CD14-positive monocyte (primary cell): Measurements from ENCODE around the gene EXD1. TPM values are rescaled to one million over a fixed set of nuclear protein-coding genes. Genes with fewer than 3 reads are reported as not detected.
"Not testable (repeated sequence)": the region's sequence is repeated elsewhere in the genome, so short reads cannot be mapped to it uniquely, and the experiment has no call there.

Source experiments
- DNase-seq, 3 donors: peaks; one replicate each; pipeline ENCODE4 v3.0.0-alpha.2; 2011 to 2022
- H2AFZ ChIP-seq: 2 replicates; pipeline ENCODE4 v1.6.0; 2012; ENCODE audit warnings: mild to moderate bottlenecking, low read depth, low read length, inconsistent platforms; ENCODE audit not compliant: insufficient read depth, poor library complexity, severe bottlenecking
- H3K27ac ChIP-seq, 2 donors: 1 replicate in 1 of 2; 2 replicates in 1 of 2; pipeline ENCODE4 v1.5.1; 2012 to 2013; ENCODE audit warnings: low read length in 2 of 2, control low read depth in 1 of 2, inconsistent platforms in 1 of 2, low read depth in 1 of 2, mild to moderate bottlenecking in 1 of 2
- H3K27me3 ChIP-seq, 2 donors: one replicate each; pipeline versions ENCODE4 v1.6.0 to v1.6.1; 2011 to 2013; ENCODE audit warnings: low read length in 2 of 2; ENCODE audit not compliant: control insufficient read depth in 2 of 2, insufficient read depth in 2 of 2
- H3K36me3 ChIP-seq, 2 donors: replicated peaks in 1 of 2; 1 replicate in 1 of 2; 2 replicates in 1 of 2; pipeline versions ENCODE4 v1.5.1 to v1.6.1; 2012 to 2013; ENCODE audit warnings: low read length in 2 of 2, control low read depth in 1 of 2, inconsistent platforms in 1 of 2, mild to moderate bottlenecking in 1 of 2; ENCODE audit not compliant: insufficient read depth in 2 of 2, control insufficient read depth in 1 of 2
- H3K4me1 ChIP-seq, 2 donors: 1 replicate in 1 of 2; 2 replicates in 1 of 2; pipeline versions ENCODE4 v1.5.1 to v1.6.1; 2012 to 2013; ENCODE audit warnings: low read length in 2 of 2, control low read depth in 1 of 2, inconsistent platforms in 1 of 2, mild to moderate bottlenecking in 1 of 2, moderate library complexity in 1 of 2; ENCODE audit not compliant: insufficient read depth in 2 of 2, control insufficient read depth in 1 of 2
- H3K4me2 ChIP-seq: replicated peaks from 2 replicates; pipeline ENCODE3; 2012; ENCODE audit warnings: low read length, moderate library complexity, mild to moderate bottlenecking; ENCODE audit not compliant: poor library complexity, severe bottlenecking; ENCODE audit errors: extremely low read depth
- H3K4me3 ChIP-seq, 3 experiments: fragments of 200-600 bp in 1 of 3; sonication (generic) in 1 of 3; replicated peaks in 1 of 3; 1 replicate in 2 of 3; 2 replicates in 1 of 3; pipeline ENCODE4 v1.5.1; 2011 to 2013; ENCODE audit warnings: low read length in 3 of 3, mild to moderate bottlenecking in 3 of 3, control low read depth in 2 of 3, low read depth in 2 of 3, inconsistent platforms in 1 of 3, moderate library complexity in 1 of 3
- H3K79me2 ChIP-seq: 2 replicates; pipeline ENCODE4 v1.6.0; 2012; ENCODE audit warnings: mild to moderate bottlenecking, control low read depth, inconsistent platforms, low read length, moderate library complexity; ENCODE audit not compliant: insufficient read depth
- H3K9ac ChIP-seq: 2 replicates; pipeline ENCODE4 v1.6.0; 2017; ENCODE audit warnings: low read length, mild to moderate bottlenecking; ENCODE audit not compliant: insufficient read depth, poor library complexity, severe bottlenecking
- H3K9me3 ChIP-seq, 2 donors: replicated peaks in 1 of 2; 1 replicate in 1 of 2; 2 replicates in 1 of 2; pipeline versions ENCODE4 v1.5.1 to v1.6.1; 2012 to 2013; ENCODE audit warnings: low read length in 2 of 2, control low read depth in 1 of 2; ENCODE audit not compliant: control insufficient read depth in 1 of 2, insufficient read depth in 1 of 2
- H4K20me1 ChIP-seq: 2 replicates; pipeline ENCODE4 v1.6.0; 2012; ENCODE audit warnings: mild to moderate bottlenecking, low read length, control low read depth, moderate library complexity; ENCODE audit not compliant: insufficient read depth
- H3K27ac Mint-ChIP-seq, 7 donors: one replicate each; pipeline ENCODE4 v1.8.0; 2020; ENCODE audit warnings: mild to moderate bottlenecking in 7 of 7, mixed read lengths in 7 of 7, moderate library complexity in 6 of 7, inconsistent platforms in 2 of 7
- H3K27me3 Mint-ChIP-seq, 3 donors: one replicate each; pipeline ENCODE4 v1.8.0; 2021 to 2022; ENCODE audit warnings: low read depth in 3 of 3, mild to moderate bottlenecking in 3 of 3, mixed read lengths in 3 of 3, moderate library complexity in 3 of 3, inconsistent platforms in 1 of 3
- H3K36me3 Mint-ChIP-seq, 2 donors: one replicate each; pipeline ENCODE4 v1.8.0; 2020; ENCODE audit warnings: mixed read lengths in 2 of 2, inconsistent platforms in 1 of 2, mild to moderate bottlenecking in 1 of 2
- H3K4me1 Mint-ChIP-seq: one replicate; pipeline ENCODE4 v1.8.0; 2020; ENCODE audit warnings: mild to moderate bottlenecking, mixed read lengths
- H3K4me3 Mint-ChIP-seq, 2 donors: one replicate each; pipeline ENCODE4 v1.8.0; 2020; ENCODE audit warnings: mild to moderate bottlenecking in 2 of 2, mixed read lengths in 2 of 2, moderate library complexity in 1 of 2
- H3K9me3 Mint-ChIP-seq, 7 donors: one replicate each; pipeline ENCODE4 v1.8.0; 2020 to 2022; ENCODE audit warnings: mixed read lengths in 7 of 7, mild to moderate bottlenecking in 6 of 7, moderate library complexity in 6 of 7, inconsistent platforms in 2 of 7
- CTCF ChIP-seq: fragments of 200-600 bp; IDR thresholded peaks from one replicate; pipeline ENCODE4 v1.8.0; 2022; ENCODE audit warnings: antibody characterized with exemption, mild to moderate bottlenecking
- WGBS: methylation state at CpG from one replicate; pipeline ENCODE4 v1.1.5; 2013; ENCODE audit warnings: missing lambda C conversion rate; ENCODE audit not compliant: insufficient coverage; 5-methylcytosine and 5-hydroxymethylcytosine counted together
- intact Hi-C, 2 donors: fragments of 100-400 bp; cut with micrococcal nuclease; formaldehyde crosslinking; loops; one replicate each; pipeline versions ENCODE4 v1.15.0 to v1.15.1; 2023
- polyA plus RNA-seq, 3 donors: library from polyadenylated mRNA; depleted of rRNA in 1 of 3; unstranded in 2 of 3; stranded (reverse) in 1 of 3; fragments of 300-500 nt in 2 of 3; fragments of >200 nt in 1 of 3; fragmentation: Illumina TruSeq in 2 of 3; gene quantifications; 1 replicate in 2 of 3; 2 replicates in 1 of 3; pipeline ENCODE4 v1.2.3, GENCODE V29; 2012 to 2021

The EXD1 gene
- polyA plus RNA-seq, 3 donors: 0.04 to 0.08 TPM; not detected in 1

- Histone ChIP-seq H3K79me2 (peaks cover 79% of the 10 kb centered on the region), H3K4me1 (peaks cover 14 to 21% of the 10 kb centered on the region in 2 donors), H3K27me3 (no peaks in the 10 kb centered on the region), H4K20me1 (peaks cover 53% of the 10 kb centered on the region), H3K4me2 (no peak overlapping the region), H3K4me3 (no peak overlapping the region), H2AFZ (no peak overlapping the region), H3K36me3 (peaks cover 2 to 17% of the 10 kb centered on the region in 2 donors), H3K27ac (no peak overlapping the region), H3K9ac (no peak overlapping the region), H3K9me3 (no peaks in the 10 kb centered on the region)
- intact Hi-C loops: no loop called here
- H3K27me3 Mint-ChIP-seq: no peaks in the 10 kb centered on the region
- peaks cover 23% of the 10 kb centered on the region for H3K4me1 Mint-ChIP-seq
- H3K27ac Mint-ChIP-seq: no peak overlapping the region
- no peak overlapping the region for H3K4me3 Mint-ChIP-seq
- no peak for TF ChIP-seq CTCF
- H3K9me3 Mint-ChIP-seq: no peaks in the 10 kb centered on the region
- H3K36me3 Mint-ChIP-seq: peaks cover 16 to 30% of the 10 kb centered on the region in 2 donors
- no peak for DNase-seq
These were observed 5.4 kb upstream of the EXD1 start for GRCh38 chr15:41235929-41236328.

- H3K4me2 ChIP-seq, H3K27ac Mint-ChIP-seq, H3K9ac ChIP-seq, H3K27me3 ChIP-seq, intact Hi-C loops, H2AFZ ChIP-seq, H3K4me3 Mint-ChIP-seq, H3K9me3 Mint-ChIP-seq, DNase-seq, H3K9me3 ChIP-seq, H3K27ac ChIP-seq, H3K27me3 Mint-ChIP-seq, H3K4me3 ChIP-seq: not testable (repeated sequence)
- Histone ChIP-seq H3K4me1 (peaks cover 21 to 27% of the 10 kb centered on the region in 2 donors), H3K36me3 (peaks cover 2 to 14% of the 10 kb centered on the region in 2 donors), H4K20me1 (peaks cover 49% of the 10 kb centered on the region), H3K79me2 (peaks cover 79% of the 10 kb centered on the region)
- Mint-ChIP-seq H3K36me3 (peaks cover 13 to 23% of the 10 kb centered on the region in 2 donors), H3K4me1 (peaks cover 29% of the 10 kb centered on the region)
- no CpG with 5 or more reads among the region's 5 CpGs for WGBS
These were observed 4.7 kb upstream of the EXD1 start for GRCh38 chr15:41235228-41235627.
